ENCODE data around the gene SPIB. TPM values are rescaled to one million over a fixed set of nuclear protein-coding genes. Genes with fewer than 3 reads are reported as not detected.

SPIB gene
- total and polyA plus RNA-seq, 4 donors = 0.09 to 5.0 (median 0.36) TPM

DNA sequence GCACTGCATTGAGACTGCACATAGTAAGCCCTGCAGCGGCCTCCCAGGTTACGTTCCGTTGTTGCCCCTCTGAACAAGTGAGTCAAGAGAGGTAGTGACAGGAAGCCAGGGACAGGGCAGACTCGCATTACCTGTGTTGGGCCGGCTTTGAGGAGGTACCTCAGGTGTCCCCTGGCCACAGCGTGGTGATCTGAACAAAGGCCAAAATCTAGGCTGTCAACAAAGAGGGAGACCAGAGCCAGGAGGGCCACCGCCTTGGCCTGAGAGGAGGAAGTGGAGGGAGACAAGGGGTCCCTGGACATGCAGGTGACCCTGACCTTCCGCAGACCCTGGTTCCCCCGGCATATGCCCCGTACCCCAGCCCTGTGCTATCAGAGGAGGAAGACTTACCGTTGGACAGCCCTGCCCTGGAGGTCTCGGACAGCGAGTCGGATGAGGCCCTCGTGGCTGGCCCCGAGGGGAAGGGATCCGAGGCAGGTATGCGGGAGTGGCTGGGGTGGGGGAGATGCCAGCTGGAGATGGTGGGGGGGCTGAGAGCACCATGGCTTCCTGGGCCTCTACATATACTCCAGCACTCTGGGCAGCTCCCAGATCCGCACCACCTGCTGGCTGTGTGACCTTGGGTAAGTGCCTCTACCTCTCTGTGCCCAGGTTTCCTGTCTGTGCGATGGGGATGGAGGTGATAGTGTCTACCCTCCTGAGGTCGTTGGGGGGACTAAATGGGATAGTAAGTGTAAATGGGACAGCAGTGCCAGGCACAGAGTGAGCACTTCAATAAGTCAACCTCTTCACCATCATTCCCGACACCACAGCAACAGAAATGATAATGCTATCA, 4.8 kb downstream of the SPIB start:
- no peaks in the 10 kb centered on the region for H3K36me3 ChIP-seq (ENCODE audit: control insufficient read depth in 4 of 4, insufficient read depth in 3 of 4, low read depth in 1 of 4, low read length in 3 of 4)
- H3K4me3 ChIP-seq (ENCODE audit: low read depth in 1 of 3, low read length in 3 of 3) = no peak overlapping the region
- no peak overlapping the region for H3K27ac ChIP-seq (ENCODE audit: low read depth in 1 of 2, low read length in 2 of 2)
- H3K4me1 ChIP-seq (ENCODE audit: control insufficient read depth in 4 of 4, insufficient read depth in 4 of 4, low read length in 3 of 4) = no peaks in the 10 kb centered on the region
- WGBS = 74% methylated on average over 22 of the region's 22 CpGs
- H3K9me3 ChIP-seq (ENCODE audit: control insufficient read depth in 4 of 4, low read length in 3 of 4) = no peaks in the 10 kb centered on the region
- TF ChIP-seq JUND (IDR thresholded peaks at IDR 0.05) (no peak), HNF4A (conservative IDR thresholded peaks at IDR 0.05) (no peak), YY1 (IDR thresholded peaks at IDR 0.05) (no peak), RXRA (IDR thresholded peaks at IDR 0.05) (no peak)
- TF ChIP-seq, protein P1, sequence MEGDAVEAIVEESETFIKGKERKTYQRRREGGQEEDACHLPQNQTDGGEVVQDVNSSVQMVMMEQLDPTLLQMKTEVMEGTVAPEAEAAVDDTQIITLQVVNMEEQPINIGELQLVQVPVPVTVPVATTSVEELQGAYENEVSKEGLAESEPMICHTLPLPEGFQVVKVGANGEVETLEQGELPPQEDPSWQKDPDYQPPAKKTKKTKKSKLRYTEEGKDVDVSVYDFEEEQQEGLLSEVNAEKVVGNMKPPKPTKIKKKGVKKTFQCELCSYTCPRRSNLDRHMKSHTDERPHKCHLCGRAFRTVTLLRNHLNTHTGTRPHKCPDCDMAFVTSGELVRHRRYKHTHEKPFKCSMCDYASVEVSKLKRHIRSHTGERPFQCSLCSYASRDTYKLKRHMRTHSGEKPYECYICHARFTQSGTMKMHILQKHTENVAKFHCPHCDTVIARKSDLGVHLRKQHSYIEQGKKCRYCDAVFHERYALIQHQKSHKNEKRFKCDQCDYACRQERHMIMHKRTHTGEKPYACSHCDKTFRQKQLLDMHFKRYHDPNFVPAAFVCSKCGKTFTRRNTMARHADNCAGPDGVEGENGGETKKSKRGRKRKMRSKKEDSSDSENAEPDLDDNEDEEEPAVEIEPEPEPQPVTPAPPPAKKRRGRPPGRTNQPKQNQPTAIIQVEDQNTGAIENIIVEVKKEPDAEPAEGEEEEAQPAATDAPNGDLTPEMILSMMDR (IDR thresholded peaks at IDR 0.05; ENCODE audit: low read depth, low read length, missing input control) = no peak
- H3K9ac ChIP-seq (ENCODE audit: low read depth in 1 of 2, low read length in 2 of 2) = no peak overlapping the region
- no peak for DNase-seq (ENCODE audit: low spot score)
- no peaks in the 10 kb centered on the region for H3K27me3 ChIP-seq (ENCODE audit: control insufficient read depth in 4 of 4, insufficient read depth in 4 of 4, low read length in 3 of 4)

DNA sequence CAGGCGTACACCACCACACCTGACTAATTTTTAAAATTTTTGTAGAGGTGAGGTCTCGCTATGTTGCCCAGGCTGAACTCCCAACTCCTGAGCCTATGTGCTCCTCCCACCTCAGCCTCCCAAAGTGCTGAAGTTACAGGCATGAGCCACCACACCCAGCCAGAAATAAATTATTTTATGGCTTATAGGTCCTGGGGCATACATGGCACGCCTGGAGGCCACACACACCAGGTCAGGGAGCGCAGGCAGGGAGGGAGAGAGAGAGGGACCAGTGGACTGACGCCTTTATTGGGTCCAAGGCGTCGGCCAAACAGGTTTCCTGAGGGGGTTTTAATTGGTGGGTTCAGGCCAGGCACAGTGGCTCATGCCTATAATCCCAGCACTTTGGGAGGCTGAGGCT, 6.8 kb downstream of the SPIB start:
- DNase-seq (ENCODE audit: low spot score) = no peak
- 68% methylated on average over 7 of the region's 7 CpGs for WGBS
- no peaks in the 10 kb centered on the region for H3K36me3 ChIP-seq (ENCODE audit: control insufficient read depth in 4 of 4, insufficient read depth in 3 of 4, low read depth in 1 of 4, low read length in 3 of 4)
- no peaks in the 10 kb centered on the region for H3K4me1 ChIP-seq (ENCODE audit: control insufficient read depth in 4 of 4, insufficient read depth in 4 of 4, low read length in 3 of 4)
- no peak for TF ChIP-seq RXRA (IDR thresholded peaks at IDR 0.05)
- no peak for TF ChIP-seq NR2F2 (IDR thresholded peaks at IDR 0.05)
- TF ChIP-seq, protein P2, sequence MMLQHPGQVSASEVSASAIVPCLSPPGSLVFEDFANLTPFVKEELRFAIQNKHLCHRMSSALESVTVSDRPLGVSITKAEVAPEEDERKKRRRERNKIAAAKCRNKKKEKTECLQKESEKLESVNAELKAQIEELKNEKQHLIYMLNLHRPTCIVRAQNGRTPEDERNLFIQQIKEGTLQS (IDR thresholded peaks at IDR 0.05) = no peak
- TF ChIP-seq, protein P3, sequence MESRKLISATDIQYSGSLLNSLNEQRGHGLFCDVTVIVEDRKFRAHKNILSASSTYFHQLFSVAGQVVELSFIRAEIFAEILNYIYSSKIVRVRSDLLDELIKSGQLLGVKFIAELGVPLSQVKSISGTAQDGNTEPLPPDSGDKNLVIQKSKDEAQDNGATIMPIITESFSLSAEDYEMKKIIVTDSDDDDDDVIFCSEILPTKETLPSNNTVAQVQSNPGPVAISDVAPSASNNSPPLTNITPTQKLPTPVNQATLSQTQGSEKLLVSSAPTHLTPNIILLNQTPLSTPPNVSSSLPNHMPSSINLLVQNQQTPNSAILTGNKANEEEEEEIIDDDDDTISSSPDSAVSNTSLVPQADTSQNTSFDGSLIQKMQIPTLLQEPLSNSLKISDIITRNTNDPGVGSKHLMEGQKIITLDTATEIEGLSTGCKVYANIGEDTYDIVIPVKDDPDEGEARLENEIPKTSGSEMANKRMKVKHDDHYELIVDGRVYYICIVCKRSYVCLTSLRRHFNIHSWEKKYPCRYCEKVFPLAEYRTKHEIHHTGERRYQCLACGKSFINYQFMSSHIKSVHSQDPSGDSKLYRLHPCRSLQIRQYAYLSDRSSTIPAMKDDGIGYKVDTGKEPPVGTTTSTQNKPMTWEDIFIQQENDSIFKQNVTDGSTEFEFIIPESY (IDR thresholded peaks at IDR 0.05) = no peak
- TF ChIP-seq, protein P1 (IDR thresholded peaks at IDR 0.05; ENCODE audit: low read depth, low read length, missing input control) = no peak
- no peak for TF ChIP-seq FOXA2 (IDR thresholded peaks at IDR 0.05)
- TF ChIP-seq HNF4A (conservative IDR thresholded peaks at IDR 0.05) = no peak
- no peak for TF ChIP-seq TAF1 (conservative IDR thresholded peaks at IDR 0.05)
- TF ChIP-seq GABPA (IDR thresholded peaks at IDR 0.05 in 1 of 2, conservative IDR thresholded peaks at IDR 0.05 in 1 of 2) = no peak
- TF ChIP-seq HNF4G (IDR thresholded peaks at IDR 0.05) = no peak
- no peak for TF ChIP-seq JUND (IDR thresholded peaks at IDR 0.05)
- TF ChIP-seq, protein P4, sequence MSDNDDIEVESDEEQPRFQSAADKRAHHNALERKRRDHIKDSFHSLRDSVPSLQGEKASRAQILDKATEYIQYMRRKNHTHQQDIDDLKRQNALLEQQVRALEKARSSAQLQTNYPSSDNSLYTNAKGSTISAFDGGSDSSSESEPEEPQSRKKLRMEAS (IDR thresholded peaks at IDR 0.05) = no peak
- no peak for TF ChIP-seq SP1 (IDR thresholded peaks at IDR 0.05)
- no peak for TF ChIP-seq EGR1 (IDR thresholded peaks at IDR 0.05; ENCODE audit: low read depth in 2 of 2)
- no peak for TF ChIP-seq FOXA1 (IDR thresholded peaks at IDR 0.05)
- H3K4me3 ChIP-seq (ENCODE audit: low read depth in 1 of 3, low read length in 3 of 3) = no peak overlapping the region
- no peaks in the 10 kb centered on the region for H3K9me3 ChIP-seq (ENCODE audit: control insufficient read depth in 4 of 4, low read length in 3 of 4)
- H3K9ac ChIP-seq (ENCODE audit: low read depth in 1 of 2, low read length in 2 of 2) = no peak overlapping the region
- H3K27ac ChIP-seq (ENCODE audit: low read depth in 1 of 2, low read length in 2 of 2) = no peak overlapping the region
- no peaks in the 10 kb centered on the region for H3K27me3 ChIP-seq (ENCODE audit: control insufficient read depth in 4 of 4, insufficient read depth in 4 of 4, low read length in 3 of 4)

All from liver (tissue), 9 donors.